ENCODE results near the gene MROH9.

DNA sequence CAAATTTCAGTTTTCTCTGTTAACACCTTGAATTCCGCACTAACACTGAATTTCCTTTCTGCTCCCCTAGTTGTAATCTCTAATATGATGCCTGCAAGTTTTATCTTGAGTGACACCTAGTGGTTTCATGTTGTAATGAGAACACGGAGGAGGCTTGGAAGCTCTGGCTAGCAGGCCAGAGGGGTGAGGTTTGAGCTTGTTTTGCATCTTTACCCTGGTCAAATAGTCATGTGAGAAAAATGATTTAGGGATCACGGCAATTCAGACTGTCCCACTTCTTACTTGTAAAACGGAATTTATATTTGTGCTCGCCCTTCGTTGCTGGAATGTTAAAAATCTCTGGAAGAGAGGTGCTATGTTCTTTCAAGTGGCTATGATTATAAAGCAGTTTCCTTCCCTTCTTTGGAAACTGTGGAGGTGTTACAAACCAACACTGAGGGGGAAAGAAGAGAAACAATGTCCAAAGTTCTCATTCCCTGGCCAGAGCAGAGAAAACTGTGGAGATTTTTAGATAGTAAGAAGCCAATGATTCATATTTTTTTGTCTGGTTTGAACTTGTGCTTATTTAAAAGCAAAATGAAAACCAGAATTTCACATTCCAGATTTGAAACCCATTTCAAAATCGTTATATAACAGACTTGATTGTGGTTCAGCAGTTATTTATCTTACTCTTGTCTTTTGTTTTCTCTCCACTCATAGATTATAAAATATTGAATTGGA is 5.3 kb upstream of the MROH9 start:
- TF ChIP-seq, protein P1, sequence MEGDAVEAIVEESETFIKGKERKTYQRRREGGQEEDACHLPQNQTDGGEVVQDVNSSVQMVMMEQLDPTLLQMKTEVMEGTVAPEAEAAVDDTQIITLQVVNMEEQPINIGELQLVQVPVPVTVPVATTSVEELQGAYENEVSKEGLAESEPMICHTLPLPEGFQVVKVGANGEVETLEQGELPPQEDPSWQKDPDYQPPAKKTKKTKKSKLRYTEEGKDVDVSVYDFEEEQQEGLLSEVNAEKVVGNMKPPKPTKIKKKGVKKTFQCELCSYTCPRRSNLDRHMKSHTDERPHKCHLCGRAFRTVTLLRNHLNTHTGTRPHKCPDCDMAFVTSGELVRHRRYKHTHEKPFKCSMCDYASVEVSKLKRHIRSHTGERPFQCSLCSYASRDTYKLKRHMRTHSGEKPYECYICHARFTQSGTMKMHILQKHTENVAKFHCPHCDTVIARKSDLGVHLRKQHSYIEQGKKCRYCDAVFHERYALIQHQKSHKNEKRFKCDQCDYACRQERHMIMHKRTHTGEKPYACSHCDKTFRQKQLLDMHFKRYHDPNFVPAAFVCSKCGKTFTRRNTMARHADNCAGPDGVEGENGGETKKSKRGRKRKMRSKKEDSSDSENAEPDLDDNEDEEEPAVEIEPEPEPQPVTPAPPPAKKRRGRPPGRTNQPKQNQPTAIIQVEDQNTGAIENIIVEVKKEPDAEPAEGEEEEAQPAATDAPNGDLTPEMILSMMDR (conservative IDR thresholded peaks at IDR 0.05; ENCODE audit: low read depth, low read length), result peak; percentile 76
- TF ChIP-seq POLR2A (IDR thresholded peaks at IDR 0.05; ENCODE audit: low read depth, low read length) (no peak), BHLHE40 (IDR thresholded peaks at IDR 0.05; ENCODE audit: low read depth, low read length) (no peak), RAD21 (IDR thresholded peaks at IDR 0.05; ENCODE audit: low read length) (peak; percentile 79), MAZ (IDR thresholded peaks at IDR 0.05; ENCODE audit: borderline replicate concordance, low read depth, low read length) (no peak), CHD1 (IDR thresholded peaks at IDR 0.05; ENCODE audit: low read depth, low read length) (no peak), RCOR1 (IDR thresholded peaks at IDR 0.05; ENCODE audit: insufficient replicate concordance, low read length) (no peak)

All from IMR-90 (cell line).